ENCODE results near the gene FRMD5. TPM values are rescaled to one million over a fixed set of nuclear protein-coding genes. Genes with fewer than 3 reads are reported as not detected.
"Not testable (repeated sequence)": the region's sequence is repeated elsewhere in the genome, so short reads cannot be mapped to it uniquely, and the experiment has no call there.

Gene FRMD5
- total RNA-seq, 1 donor from 2014 or later = 43.8 TPM

GRCh38 chr15:43852607-43853006 is 342.5 kb downstream of the FRMD5 start:
- Mint-ChIP-seq H3K9me3 (ENCODE audit: unreplicated experiment) (no peaks in the 10 kb centered on the region), H3K4me3 (ENCODE audit: unreplicated experiment) (no peak overlapping the region)
- no peak for TF ChIP-seq CTCF (IDR thresholded peaks at IDR 0.05; ENCODE audit: partially characterized antibody, unreplicated experiment)

GRCh38 chr15:43851251-43851650 is 343.8 kb downstream of the FRMD5 start:
- Mint-ChIP-seq H3K4me3 (ENCODE audit: unreplicated experiment) (no peak overlapping the region), H3K27ac (ENCODE audit: unreplicated experiment) (no peak overlapping the region), H3K27me3 (ENCODE audit: unreplicated experiment) (no peaks in the 10 kb centered on the region), H3K9me3 (ENCODE audit: unreplicated experiment) (no peaks in the 10 kb centered on the region), H3K4me1 (ENCODE audit: low read depth, unreplicated experiment) (no peaks in the 10 kb centered on the region), H3K36me3 (ENCODE audit: unreplicated experiment) (no peaks in the 10 kb centered on the region)
- no peak for DNase-seq
- TF ChIP-seq CTCF (IDR thresholded peaks at IDR 0.05; ENCODE audit: partially characterized antibody, unreplicated experiment) = no peak

More at GRCh38 chr15:43852607-43853006, 342.5 kb downstream of the FRMD5 start:
- no peaks in the 10 kb centered on the region for H3K36me3 Mint-ChIP-seq (ENCODE audit: unreplicated experiment)
- H3K27ac Mint-ChIP-seq (ENCODE audit: unreplicated experiment) = no peak overlapping the region
- DNase-seq = no peak
- H3K27me3 Mint-ChIP-seq (ENCODE audit: unreplicated experiment) = no peaks in the 10 kb centered on the region
- no peaks in the 10 kb centered on the region for H3K4me1 Mint-ChIP-seq (ENCODE audit: low read depth, unreplicated experiment)

GRCh38 chr15:43845421-43845820 is 349.6 kb downstream of the FRMD5 start:
- DNase-seq = no peak
- no peaks in the 10 kb centered on the region for H3K9me3 Mint-ChIP-seq (ENCODE audit: unreplicated experiment)

GRCh38 chr15:43832485-43832884 is 362.6 kb downstream of the FRMD5 start:
- not testable (repeated sequence) for H3K27me3 Mint-ChIP-seq (ENCODE audit: unreplicated experiment); H3K4me1 Mint-ChIP-seq (ENCODE audit: low read depth, unreplicated experiment); H3K36me3 Mint-ChIP-seq (ENCODE audit: unreplicated experiment)

More at GRCh38 chr15:43845421-43845820, 349.6 kb downstream of the FRMD5 start:
- no peak for TF ChIP-seq CTCF (IDR thresholded peaks at IDR 0.05; ENCODE audit: partially characterized antibody, unreplicated experiment)
- H3K4me1 Mint-ChIP-seq (ENCODE audit: low read depth, unreplicated experiment) = no peaks in the 10 kb centered on the region
- no peaks in the 10 kb centered on the region for H3K36me3 Mint-ChIP-seq (ENCODE audit: unreplicated experiment)
- H3K4me3 Mint-ChIP-seq (ENCODE audit: unreplicated experiment) = no peak overlapping the region
- no peaks in the 10 kb centered on the region for H3K27me3 Mint-ChIP-seq (ENCODE audit: unreplicated experiment)
- no peak overlapping the region for H3K27ac Mint-ChIP-seq (ENCODE audit: unreplicated experiment)

GRCh38 chr15:43831519-43832052 is 363.5 kb downstream of the FRMD5 start:
- not testable (repeated sequence) for H3K36me3 Mint-ChIP-seq (ENCODE audit: unreplicated experiment); H3K4me1 Mint-ChIP-seq (ENCODE audit: low read depth, unreplicated experiment); H3K4me3 Mint-ChIP-seq (ENCODE audit: unreplicated experiment); DNase-seq; H3K9me3 Mint-ChIP-seq (ENCODE audit: unreplicated experiment); H3K27me3 Mint-ChIP-seq (ENCODE audit: unreplicated experiment); H3K27ac Mint-ChIP-seq (ENCODE audit: unreplicated experiment)

More at GRCh38 chr15:43832485-43832884, 362.6 kb downstream of the FRMD5 start:
- DNase-seq; H3K9me3 Mint-ChIP-seq (ENCODE audit: unreplicated experiment); H3K27ac Mint-ChIP-seq (ENCODE audit: unreplicated experiment); H3K4me3 Mint-ChIP-seq (ENCODE audit: unreplicated experiment): not testable (repeated sequence)

- not testable (repeated sequence) for H3K9me3 Mint-ChIP-seq (ENCODE audit: unreplicated experiment); H3K27me3 Mint-ChIP-seq (ENCODE audit: unreplicated experiment); DNase-seq; H3K36me3 Mint-ChIP-seq (ENCODE audit: unreplicated experiment); H3K27ac Mint-ChIP-seq (ENCODE audit: unreplicated experiment); H3K4me1 Mint-ChIP-seq (ENCODE audit: low read depth, unreplicated experiment); H3K4me3 Mint-ChIP-seq (ENCODE audit: unreplicated experiment)
Measured at GRCh38 chr15:43830691-43831275, 364.3 kb downstream of the FRMD5 start.

GRCh38 chr15:43829951-43830540 is 365.0 kb downstream of the FRMD5 start:
- H3K27ac Mint-ChIP-seq (ENCODE audit: unreplicated experiment); H3K36me3 Mint-ChIP-seq (ENCODE audit: unreplicated experiment); H3K4me1 Mint-ChIP-seq (ENCODE audit: low read depth, unreplicated experiment); DNase-seq; H3K4me3 Mint-ChIP-seq (ENCODE audit: unreplicated experiment); H3K9me3 Mint-ChIP-seq (ENCODE audit: unreplicated experiment); H3K27me3 Mint-ChIP-seq (ENCODE audit: unreplicated experiment): not testable (repeated sequence)

Measured in glutamatergic neuron (in vitro differentiated cells).